HG02571 (cell line): ENCODE measurements around the gene AURKA.
"Not testable (repeated sequence)": the region's sequence is repeated elsewhere in the genome, so short reads cannot be mapped to it uniquely, and the experiment has no call there.

Source experiments
- ATAC-seq: cut with Tn5 transposase; IDR thresholded peaks from one replicate; pipeline ENCODE4 v1.9.1; 2021; ENCODE audit warnings: mild to moderate bottlenecking, moderate library complexity; ENCODE audit not compliant: unreplicated experiment

Gene AURKA

DNA sequence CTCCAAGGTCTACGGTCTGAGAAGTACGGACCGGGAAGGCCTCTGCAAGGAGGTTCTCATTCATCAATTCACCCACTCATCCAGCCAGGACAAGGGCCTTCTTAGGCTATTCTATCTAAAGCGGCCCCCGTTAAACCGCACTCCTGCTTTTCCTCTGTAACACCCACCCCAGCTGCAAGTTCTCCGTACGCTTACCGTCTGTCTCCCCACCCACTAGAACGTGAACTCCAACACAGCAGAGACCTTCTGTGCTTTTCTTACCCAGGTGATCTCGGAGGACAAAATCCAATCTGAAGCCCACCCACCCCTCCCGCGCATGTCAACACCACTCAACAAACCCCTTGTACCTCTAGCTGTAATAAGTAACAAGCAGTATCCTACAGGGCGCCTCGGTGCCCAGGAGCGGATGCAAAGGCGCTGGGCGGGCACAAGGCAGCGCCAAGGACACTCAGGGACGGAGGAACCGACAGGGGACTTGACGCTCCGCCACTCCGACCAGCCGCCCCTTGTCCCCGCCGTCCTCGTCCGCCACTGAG lies 351 bp downstream of the AURKA start:
- peak; percentile 27 for ATAC-seq

DNA sequence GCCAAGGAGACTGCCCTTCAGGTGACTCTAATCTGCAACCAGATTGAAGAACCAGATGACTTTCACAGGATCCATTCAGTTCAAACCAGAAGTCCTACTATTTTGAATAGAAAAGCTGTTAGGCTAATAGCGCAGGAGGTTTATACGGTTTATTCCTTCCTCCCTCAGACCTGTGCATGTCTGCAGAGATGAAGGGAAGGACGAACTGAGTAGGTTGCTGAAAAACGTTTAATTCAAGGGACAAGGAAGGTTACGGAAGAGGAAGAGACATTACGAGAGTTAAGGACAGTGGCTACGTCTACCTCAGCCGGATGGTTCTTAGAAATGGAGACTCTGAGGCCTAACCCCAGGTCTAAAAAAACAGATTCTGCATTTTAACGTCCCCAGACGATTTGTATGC lies 978 bp downstream of the AURKA start:
- ATAC-seq, result no peak

DNA sequence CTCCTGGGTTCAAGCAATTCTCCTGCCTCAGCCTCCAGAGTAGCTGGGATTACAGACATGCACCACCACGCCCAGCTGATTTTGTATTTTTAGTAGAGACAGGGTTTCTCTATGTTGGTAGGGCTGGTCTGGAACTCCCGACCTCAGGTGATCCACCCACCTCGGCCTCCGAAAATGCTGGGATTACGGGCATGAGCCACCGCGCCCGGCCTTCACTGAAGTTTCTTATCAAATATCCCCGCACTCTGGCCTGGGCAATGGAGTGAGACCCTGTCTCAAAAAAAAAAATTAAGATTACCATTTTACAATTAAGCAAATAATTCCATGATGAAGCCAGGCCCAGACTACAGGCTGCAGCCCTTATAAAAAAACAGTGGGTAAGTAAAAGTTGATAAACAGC lies 1.6 kb downstream of the AURKA start:
- ATAC-seq, result not testable (repeated sequence)

DNA sequence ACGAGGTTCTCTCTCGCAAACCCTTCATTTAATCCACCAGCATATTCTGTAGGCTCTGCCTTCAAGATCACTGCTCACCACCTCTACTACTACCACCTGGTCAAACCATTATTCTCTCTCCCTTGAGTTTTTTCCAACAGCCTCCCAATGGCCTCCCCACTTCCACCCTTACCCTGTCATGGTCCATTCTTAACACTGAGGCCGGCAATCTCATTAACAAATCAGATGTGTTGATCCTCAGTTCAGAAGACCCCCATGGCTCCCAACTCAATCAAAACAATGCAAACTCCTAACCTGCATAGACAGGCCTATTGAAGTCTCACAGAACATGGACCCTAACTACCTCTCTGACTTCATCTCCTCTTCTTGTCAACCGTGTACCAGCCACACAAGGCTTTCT lies 2.2 kb downstream of the AURKA start:
- ATAC-seq, result no peak

DNA sequence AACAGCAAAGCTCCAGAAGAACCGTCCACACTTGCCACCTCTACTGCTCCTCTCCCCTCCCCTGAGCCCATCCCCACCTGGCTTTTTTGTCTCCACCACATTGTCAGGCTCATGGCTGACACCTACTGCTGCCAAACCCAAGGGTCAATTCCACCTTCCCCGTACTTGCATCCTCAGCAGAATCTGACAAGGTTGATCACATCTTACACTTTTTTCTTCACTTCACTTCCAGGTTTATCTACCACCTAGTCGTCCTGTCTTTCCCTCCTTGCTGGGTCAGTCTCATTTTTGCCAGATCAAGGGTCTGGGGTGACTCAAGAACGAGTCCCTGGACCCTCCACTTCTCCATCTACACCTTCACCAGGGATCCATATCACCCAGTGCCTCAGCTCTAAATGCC lies 3.1 kb downstream of the AURKA start:
- ATAC-seq, result no peak

DNA sequence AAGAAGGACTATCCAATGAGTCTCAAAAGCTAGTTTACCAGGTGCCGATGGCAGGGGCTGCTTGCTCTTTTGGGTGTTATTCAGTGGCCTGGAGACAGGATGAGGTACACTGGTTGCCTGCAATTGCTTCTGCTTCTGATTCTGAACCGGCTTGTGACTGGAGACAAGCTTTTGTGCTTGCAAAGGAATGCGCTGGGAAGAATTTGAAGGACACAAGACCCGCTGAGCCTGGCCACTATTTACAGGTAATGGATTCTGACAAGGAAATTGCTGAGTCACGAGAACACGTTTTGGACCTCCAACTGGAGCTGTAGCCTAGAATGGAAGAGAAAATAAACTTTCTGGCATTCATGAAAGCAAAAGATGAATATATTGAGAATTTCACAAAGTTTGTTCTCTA lies 5.8 kb downstream of the AURKA start:
- ATAC-seq, result no peak

DNA sequence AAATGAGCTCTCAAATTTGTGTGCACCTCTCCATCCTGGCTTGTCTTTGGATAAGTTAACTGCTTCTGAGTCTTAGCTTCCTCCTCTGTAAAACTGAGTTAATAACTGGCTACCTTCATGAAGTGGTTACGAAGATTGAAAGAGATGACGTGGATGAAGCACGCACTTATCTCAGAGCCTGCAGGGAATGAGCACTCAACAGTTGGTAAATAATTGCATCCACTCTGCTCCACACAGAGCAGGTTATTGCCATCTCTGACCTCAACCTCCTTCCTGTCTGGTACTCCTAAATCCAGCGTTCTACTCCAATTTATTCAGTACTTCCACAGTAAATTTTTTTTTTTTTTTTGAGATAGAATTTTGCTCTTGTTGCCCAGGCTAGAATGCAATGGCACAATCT lies 6.9 kb downstream of the AURKA start:
- no peak for ATAC-seq

DNA sequence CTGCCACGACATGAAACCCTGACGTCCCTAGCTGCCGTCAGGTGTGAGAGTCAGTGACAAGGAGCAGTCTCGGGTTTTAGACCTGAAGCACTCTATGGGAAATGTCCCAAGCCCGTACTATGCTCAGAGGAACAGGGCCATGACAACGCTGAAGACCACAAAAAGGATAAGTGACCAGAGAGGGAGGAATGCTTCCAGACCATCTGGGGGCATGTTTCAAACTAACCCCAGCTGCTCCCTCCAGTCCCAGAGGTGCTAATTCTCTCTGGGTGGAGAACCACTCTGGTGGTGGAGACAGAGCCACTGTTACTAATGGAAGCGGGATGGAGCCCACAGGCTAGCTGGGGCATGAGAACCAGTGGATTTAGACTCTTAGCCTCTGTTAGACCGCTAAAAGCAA lies 8.7 kb downstream of the AURKA start:
- no peak for ATAC-seq

DNA sequence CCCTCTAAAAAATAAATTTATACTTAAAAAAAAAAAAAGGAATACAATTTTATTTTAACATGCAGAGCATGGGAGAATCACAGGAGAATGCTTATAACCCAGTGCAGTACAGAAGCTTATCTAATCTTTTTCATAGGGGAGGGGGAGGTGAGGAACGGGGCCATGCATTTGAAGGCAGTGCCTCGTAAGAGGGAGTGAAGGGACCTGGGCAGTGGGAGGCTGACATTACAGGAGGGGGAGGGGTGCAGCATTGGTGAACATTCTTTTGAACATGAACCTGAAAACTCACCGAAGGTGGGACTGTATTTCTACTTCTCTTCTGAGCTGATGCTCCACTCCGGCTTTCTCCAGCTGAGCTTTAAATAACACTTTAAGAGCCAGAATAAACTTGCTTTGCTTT lies 9.3 kb downstream of the AURKA start:
- ATAC-seq, result no peak

DNA sequence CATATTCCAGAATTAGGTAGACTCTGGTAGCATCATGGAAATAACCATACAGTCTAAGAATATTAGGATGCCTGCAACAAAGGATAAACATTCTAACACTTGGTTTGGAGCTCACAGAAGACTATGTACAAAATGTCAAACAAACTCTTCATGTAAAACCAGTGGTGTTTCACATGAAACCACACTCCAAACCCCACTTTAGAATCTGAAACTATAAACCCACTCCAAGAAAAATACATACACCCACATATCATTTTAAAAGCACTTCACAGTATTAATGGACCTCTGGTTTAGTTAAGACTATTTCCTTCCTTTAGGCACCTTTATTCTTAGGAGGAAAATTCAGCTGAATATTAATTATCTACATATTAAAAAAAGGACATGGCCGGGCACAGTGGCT lies 10.5 kb downstream of the AURKA start:
- no peak for ATAC-seq

DNA sequence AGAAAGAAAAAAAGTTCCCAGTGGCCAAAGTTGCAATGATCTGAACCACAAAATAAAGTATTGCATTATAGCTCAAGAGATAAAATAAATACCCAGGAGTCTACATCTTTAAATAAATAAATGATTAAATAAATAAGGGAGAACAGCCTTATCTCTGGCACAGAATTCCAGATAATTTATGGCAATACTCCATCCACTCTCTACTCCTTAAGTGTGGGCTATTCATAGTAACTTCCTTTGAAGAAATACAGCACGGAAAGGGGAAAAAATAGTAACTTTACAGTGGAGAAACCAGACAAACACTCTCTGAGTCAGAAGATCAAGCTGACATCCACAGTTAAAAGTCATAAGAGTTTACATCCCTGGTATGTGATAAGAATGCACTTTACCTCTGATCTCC lies 11.6 kb downstream of the AURKA start:
- ATAC-seq, result no peak

DNA sequence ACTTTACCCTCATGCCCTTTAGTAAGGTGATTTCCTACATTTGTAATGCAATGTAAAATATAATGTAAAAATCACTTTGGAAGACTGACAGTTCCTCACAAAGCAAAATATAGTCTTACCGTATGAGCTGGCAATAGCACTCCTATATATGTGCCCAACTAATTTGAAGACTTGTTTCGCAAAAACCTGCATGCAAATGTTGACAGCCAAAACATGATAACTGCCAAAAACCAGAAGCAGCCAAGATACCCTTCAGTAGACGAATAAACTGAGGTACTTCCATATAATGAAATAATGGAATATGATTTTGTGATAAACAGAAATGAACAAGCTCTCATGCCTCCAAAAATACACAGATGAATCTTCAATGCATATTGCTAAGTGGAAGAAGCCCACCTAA lies 13.6 kb downstream of the AURKA start:
- no peak for ATAC-seq

DNA sequence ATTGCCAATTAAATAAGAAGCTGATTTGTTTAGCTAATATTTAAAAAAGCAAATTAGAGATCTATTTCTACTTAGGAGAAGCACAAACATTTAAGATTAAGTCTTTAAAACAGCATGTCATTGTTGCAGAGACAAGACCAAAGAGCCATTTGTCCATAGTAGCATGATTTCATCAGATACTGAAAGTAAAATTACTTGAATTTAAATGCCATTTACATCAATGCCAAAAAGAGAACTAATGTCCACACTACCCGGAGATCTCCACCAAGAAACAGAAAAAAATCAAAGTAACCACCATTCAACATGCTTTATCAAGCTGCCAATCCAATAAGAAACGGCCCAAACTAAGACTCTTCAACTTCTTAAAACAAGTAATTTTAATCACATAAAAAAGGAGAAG lies 15.7 kb downstream of the AURKA start:
- ATAC-seq, result no peak

DNA sequence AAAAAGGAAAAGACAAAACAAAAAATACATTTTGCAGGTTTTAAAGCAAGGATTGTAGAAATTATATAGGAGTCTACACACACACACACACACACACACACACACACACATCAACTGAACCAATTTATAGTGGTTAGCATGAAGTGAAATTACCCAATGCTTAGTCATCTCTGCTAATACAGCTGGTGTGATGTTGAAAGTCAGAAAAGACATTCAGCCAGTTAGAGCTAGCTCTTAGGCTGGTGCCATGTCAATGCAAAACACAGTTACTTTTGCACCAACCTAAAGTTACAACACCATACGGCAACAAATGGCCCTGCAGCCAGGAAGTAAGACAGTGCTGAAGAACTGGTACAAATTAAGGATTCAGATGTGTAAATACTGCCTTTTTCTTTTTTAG lies 18.1 kb downstream of the AURKA start:
- ATAC-seq, result no peak

DNA sequence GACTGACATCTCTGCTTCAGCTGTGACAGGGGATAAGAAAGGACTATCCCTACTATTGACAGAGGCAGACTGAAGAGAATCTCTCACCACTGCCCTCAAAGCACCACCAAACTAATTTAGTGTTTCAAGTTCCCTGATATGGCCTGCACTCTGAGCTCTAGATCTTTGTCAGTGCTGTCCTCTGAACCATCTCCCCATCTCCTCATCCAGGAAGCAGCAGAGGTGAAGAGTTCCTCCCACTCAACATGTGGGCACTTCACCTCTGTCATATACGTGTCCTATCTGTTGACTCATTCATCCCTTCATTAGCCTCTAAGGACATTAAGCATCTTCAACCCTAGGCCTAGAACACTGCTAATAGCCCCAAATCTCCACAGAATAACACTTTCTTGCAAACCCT lies 19.2 kb downstream of the AURKA start:
- no peak for ATAC-seq

DNA sequence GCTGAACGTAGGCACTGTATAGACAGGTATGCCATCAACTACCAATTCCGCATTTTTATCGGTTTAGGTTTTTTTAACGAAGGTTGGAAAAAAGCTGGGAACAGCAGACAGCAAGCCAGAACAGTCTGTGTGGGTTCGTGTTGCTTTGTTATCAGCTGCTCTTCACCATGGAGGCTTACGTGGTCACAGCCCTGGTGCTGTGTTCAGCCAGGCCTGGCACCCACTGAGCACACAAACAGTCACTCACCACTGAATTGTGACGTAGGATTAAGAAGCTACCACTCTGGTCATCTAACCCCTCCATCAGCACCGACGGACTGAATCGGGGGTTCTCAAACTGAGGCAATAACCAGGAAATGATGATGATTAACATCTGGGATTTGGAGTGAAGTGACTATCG lies 20.0 kb downstream of the AURKA start:
- ATAC-seq, result no peak

DNA sequence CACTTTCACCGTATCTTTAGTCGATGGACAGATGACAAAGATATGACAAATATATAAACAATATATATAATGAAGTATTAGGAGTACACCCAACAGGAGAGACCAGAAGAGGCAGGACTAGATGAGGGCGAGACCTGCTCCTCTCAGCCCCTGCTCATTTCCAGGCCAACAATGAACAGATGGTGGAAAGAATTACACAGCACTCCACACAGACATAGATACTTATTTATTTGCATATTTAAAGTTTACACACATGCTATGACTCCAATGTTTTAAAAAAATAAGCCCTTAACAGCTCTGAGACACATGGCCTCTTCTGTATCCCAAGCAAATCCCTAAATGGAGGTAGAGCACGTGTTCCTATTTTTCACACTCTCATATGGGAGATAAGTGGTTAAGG lies 22.8 kb downstream of the AURKA start:
- ATAC-seq, result no peak

DNA sequence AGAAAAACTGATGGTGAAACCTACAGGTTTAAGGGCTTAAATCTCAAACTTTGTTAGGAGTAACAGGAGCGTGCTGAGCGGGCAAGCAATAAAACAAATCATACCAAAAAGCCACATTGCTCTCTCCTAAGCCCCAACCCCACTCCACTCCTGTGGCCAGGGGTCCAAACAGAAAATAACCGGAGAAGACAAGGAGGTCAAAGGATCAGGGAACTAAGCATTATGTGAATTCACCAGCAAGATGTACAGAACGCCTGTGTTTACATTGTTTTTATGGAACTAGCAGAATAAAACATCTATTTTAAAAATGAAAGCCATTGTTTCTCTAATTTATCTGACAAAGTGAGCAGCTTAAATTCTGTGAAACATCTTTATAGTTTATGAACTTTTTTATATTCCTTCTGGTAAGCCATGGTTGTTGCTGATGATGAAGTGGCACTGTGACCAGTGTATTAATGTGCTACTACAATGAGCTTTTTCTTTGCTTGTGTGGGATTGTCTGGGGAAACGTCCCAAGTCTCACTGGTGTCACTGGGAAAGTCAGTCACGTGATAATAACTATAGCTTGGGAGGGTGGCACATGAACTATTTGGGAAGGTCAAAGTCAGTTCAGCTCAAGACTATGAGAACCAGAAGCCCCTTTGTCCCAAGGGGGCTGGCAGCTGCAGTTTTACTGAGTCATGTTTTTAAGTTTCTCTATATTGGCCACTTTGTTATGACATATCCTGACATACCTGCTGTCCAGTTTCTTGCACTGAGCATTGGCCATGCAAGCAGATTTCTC lies 23.5 kb downstream of the AURKA start:
- ATAC-seq, result no peak

DNA sequence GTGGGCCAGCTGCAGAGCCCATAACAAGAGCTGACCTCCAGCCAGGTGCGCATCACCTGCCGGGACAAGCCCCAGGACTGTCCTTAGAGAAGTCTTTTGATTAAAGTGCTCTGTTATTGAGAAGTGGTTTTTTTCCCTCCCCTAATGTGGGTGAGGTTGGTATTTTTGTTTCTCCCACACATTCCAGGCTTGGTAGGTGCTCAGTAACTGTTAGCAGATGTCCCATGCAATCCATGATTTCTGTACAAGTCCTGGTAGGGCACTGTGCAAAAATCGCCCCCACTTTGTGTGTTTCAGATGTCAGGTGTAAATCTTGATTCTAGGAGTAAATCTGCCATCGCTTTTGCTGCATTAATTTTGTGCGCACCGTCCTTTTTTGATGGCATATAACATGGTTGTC lies 28.5 kb downstream of the AURKA start:
- no peak for ATAC-seq

DNA sequence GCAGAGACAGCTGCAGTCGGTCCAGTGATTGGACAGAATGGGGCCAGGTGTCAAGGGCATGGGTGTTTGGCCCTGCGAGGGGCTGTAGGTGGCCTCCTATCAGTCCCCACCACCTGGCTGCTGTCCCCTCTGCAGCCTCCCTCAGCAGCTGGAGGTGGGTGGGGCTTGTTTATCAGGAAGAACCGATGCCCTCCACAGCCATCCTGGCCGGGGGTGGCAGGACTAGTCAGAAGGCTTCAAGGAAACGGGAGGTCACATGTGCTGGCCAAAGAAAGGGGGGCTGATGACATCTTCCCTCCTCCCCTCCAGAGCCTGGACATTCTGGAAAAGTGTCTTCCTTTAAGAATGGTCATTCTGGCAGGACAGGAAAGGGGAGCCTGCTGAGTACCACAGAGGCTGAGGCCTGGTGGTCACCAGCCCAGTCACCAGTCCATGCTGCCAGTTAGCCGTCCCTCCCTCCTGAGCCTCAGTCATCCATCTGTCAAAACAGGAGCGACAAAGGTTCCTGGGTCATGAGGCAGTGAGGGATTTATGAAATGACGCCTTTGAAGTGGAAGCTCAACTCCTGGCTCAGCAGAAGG lies 29.1 kb downstream of the AURKA start:
- ATAC-seq, result no peak

DNA sequence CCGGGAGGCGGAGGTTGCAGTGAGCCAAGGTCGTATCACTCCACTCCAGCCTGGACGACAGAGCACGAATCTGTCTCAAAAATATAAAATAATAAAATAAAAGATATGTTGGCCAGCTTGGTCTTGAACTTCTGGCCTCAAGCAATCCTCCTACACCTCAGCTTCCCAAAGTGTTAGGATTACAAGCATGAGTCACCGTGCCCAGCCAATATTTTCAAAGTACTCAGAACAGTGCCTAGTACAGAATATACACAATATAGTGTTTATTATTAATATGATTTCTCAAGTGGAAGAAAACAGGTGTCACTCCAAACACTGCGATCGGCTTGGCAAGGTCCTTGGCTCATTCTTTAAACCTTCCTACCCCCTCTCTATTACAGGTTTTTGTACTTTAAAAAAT lies 30.1 kb downstream of the AURKA start:
- ATAC-seq, result no peak

DNA sequence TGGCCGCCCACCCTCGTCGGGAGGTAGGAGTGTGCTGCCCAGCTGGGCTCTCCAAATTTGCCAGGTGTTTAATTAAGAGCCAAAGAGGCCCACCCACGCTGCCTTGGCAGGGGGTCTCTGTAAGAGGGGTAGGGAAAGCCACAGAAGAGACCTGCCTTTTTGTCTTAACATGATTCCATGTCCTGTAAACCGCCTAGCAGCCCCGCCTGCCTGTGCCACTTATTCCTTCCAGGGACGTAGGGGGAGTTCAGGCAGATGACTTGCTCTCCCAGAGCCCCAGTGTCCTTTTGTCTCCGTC lies 31.2 kb downstream of the AURKA start:
- no peak for ATAC-seq
